ENCODE data around the gene NSMF.

NSMF gene

DNA sequence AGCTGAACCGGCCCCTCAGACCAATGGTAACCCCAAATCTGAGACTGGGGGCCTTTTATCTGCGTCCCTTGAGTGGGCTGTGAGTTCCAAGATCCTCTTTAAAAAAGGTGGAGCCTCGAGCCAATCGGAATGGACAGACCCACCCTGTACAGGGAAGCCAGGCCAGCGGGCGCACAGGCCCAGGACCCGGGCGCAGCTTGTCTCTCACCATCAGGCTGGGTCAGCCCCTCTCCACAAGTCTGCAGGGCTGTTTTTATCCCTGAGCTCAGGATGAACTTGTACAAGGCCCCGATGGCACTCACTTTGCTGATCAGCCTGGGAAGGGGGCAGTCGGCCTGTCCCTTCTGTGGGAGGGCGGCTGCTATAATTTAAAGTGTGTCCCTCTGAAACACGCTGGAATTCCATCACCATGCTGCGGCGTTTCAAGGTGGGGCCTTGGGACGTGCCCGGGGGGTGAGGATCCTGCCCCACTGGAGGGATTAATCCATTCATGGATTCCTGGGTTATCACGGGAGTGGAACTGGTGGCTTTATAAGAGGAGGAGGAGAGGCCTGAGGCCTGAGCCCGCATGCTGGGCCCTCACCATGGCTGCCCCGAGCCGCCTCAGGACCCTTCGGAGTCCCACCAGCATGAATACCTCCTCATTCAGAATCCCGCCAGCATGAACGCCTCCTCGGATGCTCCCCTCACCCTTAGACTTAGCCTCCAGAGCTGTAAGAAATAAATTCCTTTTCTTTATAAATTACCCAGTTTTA, 50.3 kb downstream of the NSMF start:
- no peak for DNase-seq

DNA sequence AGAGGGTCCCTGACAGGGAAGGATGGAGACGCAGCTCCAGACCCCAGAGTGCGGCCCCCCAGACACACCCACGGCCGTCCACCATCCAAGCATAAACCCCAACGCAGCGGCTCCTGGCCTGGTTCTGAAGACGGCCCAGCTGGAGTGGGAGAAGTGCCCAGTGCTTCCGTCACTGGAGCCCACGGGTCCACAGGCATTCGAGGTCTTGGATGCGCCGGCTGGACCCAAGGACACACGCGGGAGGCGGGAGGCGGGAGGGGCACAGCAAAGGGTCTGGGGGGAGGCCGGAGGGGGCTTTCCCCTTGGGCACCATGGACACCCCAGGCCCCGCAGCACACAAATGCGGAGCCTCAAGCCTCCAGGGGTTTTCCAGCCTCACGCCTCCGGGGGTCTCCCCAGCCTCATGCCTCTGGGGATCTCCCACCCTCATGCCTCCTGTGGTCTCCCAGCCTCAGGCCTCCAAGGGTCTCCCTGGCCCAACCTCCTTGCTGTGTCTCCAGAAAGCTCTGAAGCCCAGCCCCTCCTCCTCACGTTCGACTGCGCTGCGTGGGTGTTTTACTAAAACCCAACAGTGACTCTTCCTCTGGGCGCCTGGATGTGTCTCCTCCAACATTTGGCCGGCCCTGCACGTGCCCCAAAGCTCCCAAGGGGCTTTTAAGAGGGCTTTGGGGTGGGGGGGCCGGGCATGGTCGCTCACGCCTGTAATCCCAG, 51.4 kb downstream of the NSMF start:
- no peak for DNase-seq

DNA sequence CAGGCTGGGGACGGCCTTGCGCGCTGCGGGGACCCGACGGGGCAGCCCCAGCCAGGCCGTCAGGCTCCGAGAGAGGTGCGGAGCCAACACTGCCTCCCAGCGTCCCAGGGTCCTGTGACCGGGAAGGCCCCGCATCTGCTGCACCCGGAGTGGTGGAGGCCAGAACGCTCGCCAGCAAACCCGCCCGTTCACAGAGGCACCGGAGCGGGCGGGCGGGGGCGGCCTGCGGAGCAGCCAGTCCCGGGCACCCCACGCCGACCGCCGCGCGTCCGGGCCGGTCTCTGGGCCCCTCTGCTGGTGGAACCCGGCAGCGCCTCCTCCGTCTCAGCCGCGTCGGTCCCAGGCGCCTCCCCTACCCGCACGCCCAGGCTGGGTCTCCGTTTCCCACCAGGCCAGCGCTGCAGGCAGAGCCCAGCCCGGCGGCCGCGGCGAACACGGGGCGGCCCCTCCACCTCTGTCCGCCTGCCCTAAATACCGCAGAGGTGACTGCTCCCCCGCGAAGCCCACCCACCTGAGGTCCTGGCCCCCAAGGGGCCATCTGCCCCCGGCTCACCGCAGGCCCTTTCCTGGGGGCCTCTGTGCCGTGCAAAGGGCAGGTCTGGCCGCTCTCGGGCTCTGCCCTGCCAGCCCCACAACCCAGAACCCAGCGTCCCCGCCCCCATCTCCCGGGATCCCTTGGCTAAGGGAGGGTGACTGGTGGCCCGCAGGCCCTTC, 52.1 kb downstream of the NSMF start:
- peak; percentile 59 to 76 for DNase-seq

DNA sequence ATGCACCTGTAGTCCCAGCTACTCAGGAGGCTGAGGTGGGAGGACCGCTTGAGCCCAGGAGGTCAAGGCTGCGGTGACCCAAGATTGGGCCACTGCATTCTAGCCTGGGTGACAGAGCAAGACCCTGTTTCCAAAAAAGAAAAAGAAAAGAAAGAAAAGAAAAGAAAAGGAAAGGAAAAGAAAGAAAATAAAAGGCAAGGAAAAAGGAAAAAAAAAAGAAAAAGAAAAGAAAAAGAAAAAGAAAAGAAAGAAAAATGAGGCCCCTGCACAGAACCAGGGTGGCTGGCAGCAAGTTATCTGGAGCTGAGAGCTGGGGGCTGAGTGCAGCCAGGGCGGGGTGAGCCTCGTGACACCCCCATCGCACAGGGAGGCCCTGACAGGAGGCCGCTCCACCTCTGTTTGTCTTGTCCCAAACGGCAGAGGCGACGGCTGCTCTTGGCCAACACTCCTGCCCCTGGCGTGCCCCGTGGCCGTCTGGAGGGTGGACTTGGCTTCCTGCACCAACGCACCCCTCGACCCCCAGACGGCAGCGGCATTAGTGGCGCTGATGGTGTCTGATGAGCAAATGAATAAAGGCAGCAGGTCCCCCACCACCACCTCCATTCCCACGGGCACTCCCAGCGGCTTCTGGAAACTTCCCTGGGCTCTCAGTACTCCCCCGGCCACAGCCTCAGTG, 52.9 kb downstream of the NSMF start:
- no peak for DNase-seq

DNA sequence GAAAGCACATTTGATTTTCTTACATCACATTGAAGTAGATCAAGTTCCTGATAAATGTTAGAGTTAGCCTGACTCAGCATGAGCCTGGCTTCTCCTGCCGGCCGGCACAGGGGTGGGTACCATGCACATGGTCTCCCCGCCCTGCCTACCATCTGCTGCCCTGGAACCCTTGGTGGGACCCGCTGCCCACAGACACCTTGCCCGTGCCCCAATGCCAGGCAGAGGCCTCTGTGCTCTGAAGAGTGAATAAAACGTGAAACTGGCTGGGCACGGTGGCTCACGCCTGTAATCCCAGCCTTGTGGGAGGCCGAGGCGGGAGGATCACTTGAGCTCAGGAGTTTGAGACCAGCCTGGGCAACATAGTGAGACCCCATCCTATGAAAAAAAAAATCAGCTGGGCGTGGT, 53.5 kb downstream of the NSMF start:
- DNase-seq = no peak

GRCh38 chr9:137404961-137405567, 54.1 kb downstream of the NSMF start:
- DNase-seq = no peak

DNA sequence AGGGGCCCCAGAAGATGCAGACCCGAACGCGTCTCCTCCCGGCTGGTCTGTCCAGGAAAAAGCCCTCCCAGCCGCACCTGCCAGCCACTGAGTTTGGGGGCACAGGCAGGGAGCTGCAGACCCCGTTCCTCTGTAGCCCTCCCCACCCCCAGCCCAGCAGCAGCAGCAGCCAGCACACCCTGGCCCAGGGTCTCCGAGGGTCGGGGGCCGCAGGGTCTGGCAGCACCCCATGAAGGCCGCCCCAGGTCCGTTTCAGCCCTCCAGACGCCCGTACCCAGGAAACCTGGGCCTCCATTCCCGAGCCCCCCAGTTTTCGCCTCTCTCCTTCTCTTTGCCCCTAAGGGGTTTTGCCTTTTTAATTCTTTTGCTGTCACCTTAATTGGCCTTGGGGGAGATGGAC, 55.9 kb downstream of the NSMF start:
- no peak for DNase-seq

GRCh38 chr9:137402746-137403145, 56.4 kb downstream of the NSMF start:
- no peak for DNase-seq

GRCh38 chr9:137398561-137399468, 60.3 kb downstream of the NSMF start:
- no peak for DNase-seq

GRCh38 chr9:137397675-137398423, 61.3 kb downstream of the NSMF start:
- DNase-seq = peak; percentile 26 to 31

Data from stimulated activated CD4-positive, alpha-beta T cell treated with anti-CD3 and anti-CD28 coated beads, Interleukin-2, amount 100 ng/mL, for 48 hours (primary cell).